ENCODE measurements around the gene CCDC6.

GRCh38 chr10:59887972-59888640, 18.2 kb downstream of the CCDC6 start:
- TF ChIP-seq CTCF (IDR thresholded peaks at IDR 0.05) (no peak), POLR2A (IDR thresholded peaks at IDR 0.05) (no peak), EP300 (IDR thresholded peaks at IDR 0.05) (no peak)

All from ovary (tissue), 3 donors.